A673 (cell line): Measurements from ENCODE around the gene LYSMD1. TPM values are rescaled to one million over a fixed set of nuclear protein-coding genes. Genes with fewer than 3 reads are reported as not detected.

Source experiments
- BruUV-seq: library from RNA; stranded (reverse); fragments of 400-500 nt; replicated peaks from 2 replicates; lab custom pipeline; 2021; lab: Mats Ljungman, UMichigan
- CTCF ChIA-PET: fragments of 300-600 bp; sonication (Branson Sonifier 250); formaldehyde crosslinking; loops from one replicate; lab custom pipeline; 2022; ENCODE audit warnings: antibody characterized with exemption; lab: Charles Lee
- POLR2A ChIA-PET: fragments of 300-600 bp; sonication (Branson Sonifier 250); formaldehyde crosslinking; loops from one replicate; lab custom pipeline; 2022; ENCODE audit warnings: antibody characterized with exemption; ENCODE audit not compliant: low non-redundant PET; lab: Charles Lee
- DNase-seq: peaks from one replicate; pipeline ENCODE4 v3.0.0-alpha.2; 2015; ENCODE audit warnings: low spot score
- H3K27ac ChIP-seq: fragments of 200-600 bp; sonication (generic); 2 replicates; pipeline ENCODE4 v1.5.1; 2016; ENCODE audit warnings: mixed run types, low read depth, mild to moderate bottlenecking, mixed read lengths, antibody characterized with exemption, low read length; ENCODE audit not compliant: poor library complexity, severe bottlenecking
- H3K27me3 ChIP-seq: fragments of 200-600 bp; sonication (generic); replicated peaks from 2 replicates; pipeline ENCODE4 v1.6.1; 2017; ENCODE audit warnings: mixed run types, low read depth, mild to moderate bottlenecking, mixed read lengths, antibody characterized with exemption, low read length; ENCODE audit not compliant: insufficient read depth, poor library complexity
- H3K36me3 ChIP-seq: fragments of 200-600 bp; sonication (generic); 2 replicates; pipeline ENCODE4 v1.6.1; 2016; ENCODE audit warnings: mixed run types, mild to moderate bottlenecking, mixed read lengths, antibody characterized with exemption, low read length; ENCODE audit not compliant: insufficient read depth, poor library complexity, severe bottlenecking
- H3K4me1 ChIP-seq: fragments of 200-600 bp; sonication (generic); 2 replicates; pipeline ENCODE4 v1.6.1; 2017; ENCODE audit warnings: mixed run types, mild to moderate bottlenecking, mixed read lengths, antibody characterized with exemption, low read length; ENCODE audit not compliant: insufficient read depth, poor library complexity, severe bottlenecking
- H3K4me3 ChIP-seq: fragments of 200-600 bp; sonication (generic); 2 replicates; pipeline ENCODE4 v1.5.1; 2016; ENCODE audit warnings: low read depth, mixed run types, mild to moderate bottlenecking, mixed read lengths, low read length; ENCODE audit not compliant: poor library complexity, severe bottlenecking
- H3K9me3 ChIP-seq: fragments of 200-600 bp; sonication (generic); 2 replicates; pipeline ENCODE4 v1.6.1; 2016; ENCODE audit warnings: mixed run types, low read depth, mild to moderate bottlenecking, mixed read lengths, antibody characterized with exemption, low read length; ENCODE audit not compliant: poor library complexity, severe bottlenecking
- CTCF ChIP-seq: fragments of 300-800, 200-600 bp; sonication (generic); conservative IDR thresholded peaks from 2 replicates; pipeline ENCODE4 v1.5.1; 2017; ENCODE audit warnings: low read depth, mild to moderate bottlenecking, antibody characterized with exemption, low read length, moderate library complexity, mixed read lengths
- EZH2 ChIP-seq: fragments of 200-600 bp; sonication (generic); IDR thresholded peaks from 2 replicates; pipeline ENCODE4 v1.6.1; 2017; ENCODE audit warnings: borderline replicate concordance, low read depth, mild to moderate bottlenecking, mixed read lengths, antibody characterized with exemption, low read length; ENCODE audit not compliant: poor library complexity, severe bottlenecking
- intact Hi-C: fragments of 100-400 bp; cut with micrococcal nuclease; formaldehyde crosslinking; loops from one replicate; pipeline ENCODE4 v1.10.0; 2022; ENCODE audit not compliant: unreplicated experiment
- total RNA-seq: library from RNA; stranded (reverse); gene quantifications from 2 replicates; pipeline ENCODE4 v1.2.3, GENCODE V29; 2021

The LYSMD1 gene
- total RNA-seq, 1 experiment from 2014 or later, result 8.1 TPM

GRCh38 chr1:151199873-151200581, 34.3 kb upstream of the LYSMD1 start:
- ChIA-PET POLR2A (no interaction called here), CTCF (no interaction called here)
- TF ChIP-seq EZH2 (no peak), CTCF (no peak)
- intact Hi-C loops, result no loop called here
- peaks cover 21% of the 10 kb centered on the region for H3K36me3 ChIP-seq
- peak overlapping the region; percentile 68 for H3K4me3 ChIP-seq
- H3K9me3 ChIP-seq, result no peaks in the 10 kb centered on the region
- peaks cover 6% of the 10 kb centered on the region for H3K4me1 ChIP-seq
- no TSS peak for BruUV-seq
- DNase-seq, result peak; percentile 43
- no peaks in the 10 kb centered on the region for H3K27me3 ChIP-seq
- peak overlapping the region; percentile 90 for H3K27ac ChIP-seq

GRCh38 chr1:151198254-151199127, 32.8 kb upstream of the LYSMD1 start, which contains the start of gene PIP5K1A:
Gene PIP5K1A, plus strand, starts transcription at chr1:151198552. Its CDS starts 445 bp downstream, at chr1:151198997.
- no peaks in the 10 kb centered on the region for H3K27me3 ChIP-seq
- H3K4me3 ChIP-seq, result peak within 1 kb of the TSS; percentile 68
- peaks cover 20% of the 10 kb centered on the region for H3K36me3 ChIP-seq
- intact Hi-C loops, result loop anchor here (1.0 kb wide), 1 partner anchor 53 kb away; no protein-coding TSS in a partner anchor
- peak within 1 kb of the TSS; percentile 90 for H3K27ac ChIP-seq
- peaks cover 6% of the 10 kb centered on the region for H3K4me1 ChIP-seq
- no peaks in the 10 kb centered on the region for H3K9me3 ChIP-seq
- DNase-seq, result peak; percentile 99
- no peak for TF ChIP-seq EZH2
- TF ChIP-seq CTCF, result no peak
- BruUV-seq, result TSS peak; percentile 68
- ChIA-PET POLR2A (no interaction called here), CTCF (interaction anchor here (0.6 kb wide), 1 partner anchor 205 kb away, joined by 4 read pairs; no protein-coding TSS in a partner anchor)

GRCh38 chr1:151197863-151198253, 32.2 kb upstream of the LYSMD1 start:
- intact Hi-C loops, result loop anchor here (1.0 kb wide), 1 partner anchor 53 kb away; no protein-coding TSS in a partner anchor
- DNase-seq, result no peak
- no peak for TF ChIP-seq EZH2
- no peak for TF ChIP-seq CTCF
- Histone ChIP-seq H3K4me3 (peak overlapping the region; percentile 68), H3K4me1 (peaks cover 6% of the 10 kb centered on the region), H3K36me3 (peaks cover 14% of the 10 kb centered on the region), H3K27ac (peak overlapping the region; percentile 90), H3K27me3 (no peaks in the 10 kb centered on the region), H3K9me3 (no peaks in the 10 kb centered on the region)
- no TSS peak for BruUV-seq
- POLR2A ChIA-PET, result no interaction called here
- CTCF ChIA-PET, result no interaction called here
